Ishikawa (cell line): Measurements from ENCODE around the gene HP.

Experiments
- EP300 ChIP-seq: IDR thresholded peaks from 2 replicates; pipeline ENCODE4 v1.6.1; 2012; ENCODE audit warnings: borderline replicate concordance
- FOXM1 ChIP-seq: IDR thresholded peaks from 2 replicates; pipeline ENCODE4 v1.6.1; 2012; ENCODE audit warnings: low read depth, borderline replicate concordance
- TCF12 ChIP-seq: IDR thresholded peaks from 2 replicates; pipeline ENCODE4 v1.6.1; 2012; ENCODE audit warnings: low read depth
- YY1 ChIP-seq: IDR thresholded peaks from 2 replicates; pipeline ENCODE4 v1.6.1; 2012; ENCODE audit warnings: low read depth

GRCh38 chr16:72029567-72030271, 24.6 kb upstream of the HP start:
- TF ChIP-seq FOXM1 (no peak), YY1 (no peak), EP300 (no peak), TCF12 (no peak)
